Trophoblast cell (in vitro differentiated cells and primary cell): ENCODE data around the gene OSBPL8.

Experiments
- DNase-seq, 2 donors: peaks; one replicate each; pipeline ENCODE4 v3.0.0-alpha.2; 2016
- H2AFZ ChIP-seq: 2 replicates; pipeline ENCODE4 v1.6.1; 2013; ENCODE audit warnings: low read length, moderate library complexity, mild to moderate bottlenecking; ENCODE audit not compliant: insufficient read depth, poor library complexity
- H2AK5ac ChIP-seq: 2 replicates; pipeline ENCODE4 v1.6.1; 2013; ENCODE audit warnings: mild to moderate bottlenecking, low read length
- H2BK120ac ChIP-seq: 2 replicates; pipeline ENCODE4 v1.6.1; 2013; ENCODE audit warnings: low read length, mild to moderate bottlenecking, moderate library complexity; ENCODE audit not compliant: insufficient read depth, poor library complexity
- H2BK12ac ChIP-seq: 2 replicates; pipeline ENCODE4 v1.6.1; 2013; ENCODE audit warnings: mild to moderate bottlenecking, low read length, moderate library complexity
- H2BK5ac ChIP-seq: 2 replicates; pipeline ENCODE4 v1.6.1; 2013; ENCODE audit warnings: low read length, low read depth, moderate library complexity, mild to moderate bottlenecking; ENCODE audit not compliant: poor library complexity
- H3K14ac ChIP-seq: 2 replicates; pipeline ENCODE4 v1.6.1; 2013; ENCODE audit warnings: mild to moderate bottlenecking, low read length
- H3K18ac ChIP-seq: 2 replicates; pipeline ENCODE4 v1.6.1; 2013; ENCODE audit warnings: mild to moderate bottlenecking, low read length
- H3K23ac ChIP-seq: 2 replicates; pipeline ENCODE4 v1.6.1; 2013; ENCODE audit warnings: low read length
- H3K27ac ChIP-seq: 2 replicates; pipeline ENCODE4 v1.5.1; 2013; ENCODE audit warnings: low read depth, mild to moderate bottlenecking, inconsistent platforms, low read length, moderate library complexity
- H3K27me3 ChIP-seq: 2 replicates; pipeline ENCODE4 v1.6.1; 2013; ENCODE audit warnings: inconsistent platforms, mild to moderate bottlenecking, low read length, moderate library complexity; ENCODE audit not compliant: insufficient read depth
- H3K36me3 ChIP-seq, 2 experiments: 1 replicate in 1 of 2; 2 replicates in 1 of 2; pipeline ENCODE4 v1.6.1; 2013; ENCODE audit warnings: low read length in 2 of 2, mild to moderate bottlenecking in 2 of 2, moderate library complexity in 1 of 2; ENCODE audit not compliant: insufficient read depth in 2 of 2, control insufficient read depth in 1 of 2
- H3K4ac ChIP-seq: 2 replicates; pipeline ENCODE4 v1.6.1; 2013; ENCODE audit warnings: low read depth, mild to moderate bottlenecking, low read length, moderate library complexity
- H3K4me1 ChIP-seq, 2 experiments: 1 replicate in 1 of 2; 2 replicates in 1 of 2; pipeline ENCODE4 v1.6.1; 2013; ENCODE audit warnings: low read length in 2 of 2, mild to moderate bottlenecking in 2 of 2, moderate library complexity in 1 of 2; ENCODE audit not compliant: insufficient read depth in 2 of 2, control insufficient read depth in 1 of 2
- H3K4me2 ChIP-seq: 2 replicates; pipeline ENCODE4 v1.6.1; 2013; ENCODE audit warnings: inconsistent platforms, mild to moderate bottlenecking, low read length, moderate library complexity
- H3K4me3 ChIP-seq: 2 replicates; pipeline ENCODE4 v1.5.1; 2013; ENCODE audit warnings: mild to moderate bottlenecking, low read depth, low read length, inconsistent platforms
- H3K79me1 ChIP-seq: one replicate; pipeline ENCODE4 v1.6.1; 2013; ENCODE audit warnings: low read length
- H3K79me2 ChIP-seq: 2 replicates; pipeline ENCODE4 v1.6.1; 2013; ENCODE audit warnings: low read length, mild to moderate bottlenecking; ENCODE audit not compliant: control insufficient read depth, insufficient read depth, poor library complexity
- H3K9ac ChIP-seq: 2 replicates; pipeline ENCODE4 v1.6.1; 2013; ENCODE audit warnings: mild to moderate bottlenecking, low read length
- H3K9me3 ChIP-seq: 2 replicates; pipeline ENCODE4 v1.6.1; 2013; ENCODE audit warnings: low read depth, mild to moderate bottlenecking, control low read depth, inconsistent platforms, low read length; ENCODE audit not compliant: insufficient read depth
- H4K12ac ChIP-seq: 2 replicates; pipeline ENCODE4 v1.6.1; 2013; ENCODE audit warnings: low read depth, mild to moderate bottlenecking, low read length, moderate library complexity
- H4K8ac ChIP-seq: 2 replicates; pipeline ENCODE4 v1.6.1; 2013; ENCODE audit warnings: low read depth, mild to moderate bottlenecking, low read length, moderate library complexity
- H4K91ac ChIP-seq: one replicate; pipeline ENCODE4 v1.6.1; 2013; ENCODE audit warnings: low read depth, mild to moderate bottlenecking, low read length, moderate library complexity
- WGBS: extraction: QIAGEN DNeasy Blood & Tissue Kit; methylation state at CpG from one replicate; pipeline ENCODE4 v1.1.7; 2013; ENCODE audit warnings: missing lambda C conversion rate; ENCODE audit not compliant: insufficient read length, insufficient coverage; ENCODE audit errors: extremely low coverage; 5-methylcytosine and 5-hydroxymethylcytosine counted together

The OSBPL8 gene

DNA sequence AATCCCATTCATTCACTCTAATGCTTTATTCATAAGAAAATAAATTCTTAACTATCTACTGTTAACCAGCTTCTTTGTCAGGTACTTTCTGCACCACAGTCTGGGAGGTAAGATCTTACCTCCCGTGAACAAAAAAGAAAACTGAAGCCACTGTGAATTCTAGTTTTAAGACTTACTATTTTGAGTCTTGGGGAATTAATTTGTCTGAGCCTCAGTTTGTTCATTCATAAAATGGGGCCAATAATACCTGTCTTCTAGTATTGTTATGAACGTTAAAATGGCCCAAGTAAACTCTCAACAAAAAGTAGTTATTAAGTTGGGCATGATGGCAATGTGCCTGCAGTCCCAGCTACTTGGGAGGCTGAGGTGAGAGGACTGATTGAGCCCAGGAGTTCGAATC lies 151.9 kb downstream of the OSBPL8 start:
- H3K36me3 ChIP-seq: no peaks in the 10 kb centered on the region
- H3K27me3 ChIP-seq: no peaks in the 10 kb centered on the region
- no peak overlapping the region for H3K27ac ChIP-seq
- H3K9ac ChIP-seq: no peak overlapping the region
- H3K4me1 ChIP-seq: no peaks in the 10 kb centered on the region
- no peak overlapping the region for H2BK120ac ChIP-seq
- no peaks in the 10 kb centered on the region for H3K79me2 ChIP-seq
- no CpG with 5 or more reads among the region's 3 CpGs for WGBS
- H2AFZ ChIP-seq: no peak overlapping the region
- no peak overlapping the region for H3K4me2 ChIP-seq
- H2AK5ac ChIP-seq: no peak overlapping the region
- no peak overlapping the region for H4K91ac ChIP-seq
- H2BK12ac ChIP-seq: no peak overlapping the region
- DNase-seq: no peak
- H3K9me3 ChIP-seq: no peaks in the 10 kb centered on the region
- no peak overlapping the region for H4K8ac ChIP-seq
- no peak overlapping the region for H2BK5ac ChIP-seq
- H3K14ac ChIP-seq: no peak overlapping the region
- no peak overlapping the region for H3K18ac ChIP-seq
- H3K79me1 ChIP-seq: no peaks in the 10 kb centered on the region
- no peak overlapping the region for H3K23ac ChIP-seq
- no peak overlapping the region for H3K4ac ChIP-seq
- no peak overlapping the region for H3K4me3 ChIP-seq
- H4K12ac ChIP-seq: no peak overlapping the region

DNA sequence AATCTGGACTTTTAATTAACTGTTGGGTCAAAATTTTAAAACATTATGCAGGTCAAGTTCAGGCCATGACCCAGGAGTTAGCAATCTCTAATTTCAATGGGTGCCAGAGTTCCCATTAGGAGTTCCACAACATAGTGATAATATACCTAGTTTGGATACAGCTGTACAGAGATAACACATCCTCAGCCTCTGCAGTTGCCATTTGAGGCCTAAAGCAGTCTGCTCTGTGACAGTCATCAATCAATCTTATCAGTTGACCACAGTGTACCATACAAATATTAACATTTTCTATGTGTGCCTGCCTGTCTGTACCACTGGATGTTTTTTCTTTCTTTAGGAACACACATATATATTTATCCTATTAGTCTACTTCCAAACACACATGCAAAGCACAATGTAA lies 157.3 kb downstream of the OSBPL8 start:
- H4K8ac ChIP-seq: no peak overlapping the region
- no peak overlapping the region for H3K9ac ChIP-seq
- no peak overlapping the region for H2BK5ac ChIP-seq
- no peak overlapping the region for H2BK120ac ChIP-seq
- H3K27me3 ChIP-seq: no peaks in the 10 kb centered on the region
- no peak overlapping the region for H2AFZ ChIP-seq
- no peak overlapping the region for H4K12ac ChIP-seq
- H2BK12ac ChIP-seq: no peak overlapping the region
- H3K23ac ChIP-seq: no peak overlapping the region
- H3K79me1 ChIP-seq: no peaks in the 10 kb centered on the region
- no peak overlapping the region for H3K14ac ChIP-seq
- H3K4ac ChIP-seq: no peak overlapping the region
- no peaks in the 10 kb centered on the region for H3K79me2 ChIP-seq
- H2AK5ac ChIP-seq: no peak overlapping the region
- no peak overlapping the region for H3K27ac ChIP-seq
- no peak overlapping the region for H4K91ac ChIP-seq
- H3K4me2 ChIP-seq: no peak overlapping the region
- no peaks in the 10 kb centered on the region for H3K4me1 ChIP-seq
- no peak for DNase-seq
- no peaks in the 10 kb centered on the region for H3K36me3 ChIP-seq
- H3K18ac ChIP-seq: no peak overlapping the region
- H3K4me3 ChIP-seq: no peak overlapping the region
- H3K9me3 ChIP-seq: no peaks in the 10 kb centered on the region

DNA sequence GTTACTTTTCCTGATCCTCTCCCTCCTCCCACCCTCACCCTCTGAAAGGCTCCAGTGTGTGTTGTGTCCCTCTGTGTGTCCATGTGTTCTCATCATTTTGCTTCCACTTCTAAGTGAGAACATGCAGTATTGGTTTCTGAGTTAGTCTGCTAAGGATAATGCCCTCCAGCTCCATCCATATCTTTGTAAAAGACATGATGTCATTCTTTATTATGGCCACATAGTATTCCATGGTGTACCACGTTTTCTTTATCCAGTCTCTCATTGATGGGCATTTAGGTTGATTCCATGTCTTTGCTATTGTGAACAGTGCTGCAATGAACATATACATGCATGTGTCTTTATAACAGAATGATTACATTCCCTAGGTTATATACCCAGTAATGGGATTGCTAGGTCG lies 159.4 kb downstream of the OSBPL8 start:
- Histone ChIP-seq H3K36me3 (no peaks in the 10 kb centered on the region), H3K4me2 (no peak overlapping the region), H2AFZ (no peak overlapping the region), H3K9me3 (no peaks in the 10 kb centered on the region), H3K27me3 (no peaks in the 10 kb centered on the region), H3K9ac (no peak overlapping the region), H3K14ac (no peak overlapping the region), H2BK12ac (no peak overlapping the region), H3K18ac (no peak overlapping the region), H3K23ac (no peak overlapping the region), H3K4ac (no peak overlapping the region), H2AK5ac (no peak overlapping the region), H4K8ac (no peak overlapping the region), H4K91ac (no peak overlapping the region), H3K79me1 (no peaks in the 10 kb centered on the region), H4K12ac (no peak overlapping the region), H2BK5ac (no peak overlapping the region), H2BK120ac (no peak overlapping the region), H3K4me1 (no peaks in the 10 kb centered on the region), H3K4me3 (no peak overlapping the region), H3K27ac (no peak overlapping the region), H3K79me2 (no peaks in the 10 kb centered on the region)
- DNase-seq: no peak
- WGBS: no CpG with 5 or more reads among the region's 2 CpGs

DNA sequence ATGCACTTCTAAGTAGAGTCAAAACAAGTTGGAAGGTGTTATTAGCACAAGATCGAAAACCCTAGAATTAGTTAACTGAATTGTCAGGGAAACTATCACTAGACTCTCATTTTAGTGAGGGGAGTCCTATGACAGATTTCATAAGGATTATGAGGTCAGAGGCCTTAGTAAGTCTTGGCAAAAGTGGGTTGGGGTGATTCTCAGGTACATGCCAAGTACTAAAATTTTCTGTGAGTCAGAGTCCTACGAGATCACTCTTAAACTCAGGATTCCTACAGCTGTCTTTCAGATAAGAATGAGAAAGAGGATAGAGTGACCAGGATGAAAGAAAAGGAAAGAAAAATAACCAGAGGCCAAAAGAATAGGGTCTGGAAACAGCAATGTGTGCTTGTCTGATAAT lies 160.5 kb downstream of the OSBPL8 start:
- Histone ChIP-seq H3K27ac (no peak overlapping the region), H4K12ac (no peak overlapping the region), H3K4ac (no peak overlapping the region), H3K4me2 (no peak overlapping the region), H3K27me3 (no peaks in the 10 kb centered on the region), H2AK5ac (no peak overlapping the region), H2BK120ac (no peak overlapping the region), H3K4me1 (no peaks in the 10 kb centered on the region), H3K9ac (no peak overlapping the region), H4K8ac (no peak overlapping the region), H3K18ac (no peak overlapping the region), H3K36me3 (no peaks in the 10 kb centered on the region), H2BK12ac (no peak overlapping the region), H2BK5ac (no peak overlapping the region), H3K79me1 (no peaks in the 10 kb centered on the region), H2AFZ (no peak overlapping the region), H3K4me3 (no peak overlapping the region), H3K9me3 (no peaks in the 10 kb centered on the region), H3K79me2 (no peaks in the 10 kb centered on the region), H3K14ac (no peak overlapping the region), H4K91ac (no peak overlapping the region), H3K23ac (no peak overlapping the region)
- no CpG with 5 or more reads among the region's 2 CpGs for WGBS
- no peak for DNase-seq

GRCh38 chr12:76398106-76398505 lies 161.5 kb downstream of the OSBPL8 start:
- H3K27me3 ChIP-seq: no peaks in the 10 kb centered on the region
- H2AK5ac ChIP-seq: no peak overlapping the region
- no peak overlapping the region for H3K23ac ChIP-seq
- H3K79me1 ChIP-seq: no peaks in the 10 kb centered on the region
- H4K8ac ChIP-seq: no peak overlapping the region
- no peak overlapping the region for H3K9ac ChIP-seq
- H3K79me2 ChIP-seq: no peaks in the 10 kb centered on the region
- no peak overlapping the region for H3K4me3 ChIP-seq
- no peak overlapping the region for H4K91ac ChIP-seq
- H3K4me1 ChIP-seq: no peaks in the 10 kb centered on the region
- H2BK5ac ChIP-seq: no peak overlapping the region
- H4K12ac ChIP-seq: no peak overlapping the region
- H3K4ac ChIP-seq: no peak overlapping the region
- H3K14ac ChIP-seq: no peak overlapping the region
- H2BK120ac ChIP-seq: no peak overlapping the region
- H2AFZ ChIP-seq: no peak overlapping the region
- no peak overlapping the region for H3K18ac ChIP-seq
- no peaks in the 10 kb centered on the region for H3K36me3 ChIP-seq
- no peak overlapping the region for H2BK12ac ChIP-seq
- no peaks in the 10 kb centered on the region for H3K9me3 ChIP-seq
- H3K27ac ChIP-seq: no peak overlapping the region
- no peak overlapping the region for H3K4me2 ChIP-seq
- DNase-seq: no peak
